ENCODE measurements around the gene TBC1D14.
"Not testable (repeated sequence)": the region's sequence is repeated elsewhere in the genome, so short reads cannot be mapped to it uniquely, and the experiment has no call there.

The TBC1D14 gene

DNA sequence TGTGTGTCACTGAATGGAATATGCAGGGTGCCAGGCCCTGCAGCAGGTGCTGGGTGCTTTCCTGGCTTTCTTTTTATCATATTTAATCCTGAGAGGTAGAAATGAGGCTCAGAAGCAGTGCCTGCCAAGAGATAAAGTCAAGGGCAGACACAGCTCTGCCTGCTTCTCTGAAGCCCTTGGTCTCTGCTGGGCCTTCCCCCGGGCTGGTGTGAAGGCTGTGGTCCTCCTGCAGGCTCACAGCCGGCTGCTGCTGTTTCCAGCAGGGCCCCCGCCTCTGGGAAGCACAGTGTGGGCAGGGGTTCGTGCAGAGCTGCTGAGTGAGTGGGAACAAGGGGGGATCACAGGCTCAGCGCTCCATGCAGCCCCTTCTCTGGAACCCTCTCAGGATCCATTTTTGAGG is 49.6 kb downstream of the TBC1D14 start:
- no peak for DNase-seq
- in situ Hi-C loops (cut with HindIII; ENCODE audit: low pct_ligation_motif_present, low pct_unique_long_range_greater_than_20kb, low sequenced_read_pairs): no loop called here

DNA sequence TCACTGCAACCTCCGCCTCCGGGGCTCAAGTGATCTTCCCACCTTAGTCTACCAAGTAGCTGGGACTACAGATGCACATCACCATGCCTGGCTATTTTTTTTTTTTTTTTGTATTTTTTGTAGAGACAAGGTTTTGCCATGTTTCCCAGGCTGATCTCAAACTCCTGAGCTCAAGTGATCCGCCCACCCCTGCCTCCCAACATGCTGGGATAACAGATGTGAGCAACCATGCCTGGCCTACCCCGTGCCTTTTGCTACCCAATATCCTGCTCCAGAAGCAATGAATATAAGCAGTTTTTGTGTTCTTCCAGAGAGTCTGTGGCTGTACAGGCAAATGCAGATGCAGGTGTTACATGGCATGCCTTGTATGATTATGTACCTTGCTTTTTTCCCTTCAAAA is 50.5 kb downstream of the TBC1D14 start:
- in situ Hi-C loops (cut with HindIII; ENCODE audit: low pct_ligation_motif_present, low pct_unique_long_range_greater_than_20kb, low sequenced_read_pairs): no loop called here
- no peak for DNase-seq

DNA sequence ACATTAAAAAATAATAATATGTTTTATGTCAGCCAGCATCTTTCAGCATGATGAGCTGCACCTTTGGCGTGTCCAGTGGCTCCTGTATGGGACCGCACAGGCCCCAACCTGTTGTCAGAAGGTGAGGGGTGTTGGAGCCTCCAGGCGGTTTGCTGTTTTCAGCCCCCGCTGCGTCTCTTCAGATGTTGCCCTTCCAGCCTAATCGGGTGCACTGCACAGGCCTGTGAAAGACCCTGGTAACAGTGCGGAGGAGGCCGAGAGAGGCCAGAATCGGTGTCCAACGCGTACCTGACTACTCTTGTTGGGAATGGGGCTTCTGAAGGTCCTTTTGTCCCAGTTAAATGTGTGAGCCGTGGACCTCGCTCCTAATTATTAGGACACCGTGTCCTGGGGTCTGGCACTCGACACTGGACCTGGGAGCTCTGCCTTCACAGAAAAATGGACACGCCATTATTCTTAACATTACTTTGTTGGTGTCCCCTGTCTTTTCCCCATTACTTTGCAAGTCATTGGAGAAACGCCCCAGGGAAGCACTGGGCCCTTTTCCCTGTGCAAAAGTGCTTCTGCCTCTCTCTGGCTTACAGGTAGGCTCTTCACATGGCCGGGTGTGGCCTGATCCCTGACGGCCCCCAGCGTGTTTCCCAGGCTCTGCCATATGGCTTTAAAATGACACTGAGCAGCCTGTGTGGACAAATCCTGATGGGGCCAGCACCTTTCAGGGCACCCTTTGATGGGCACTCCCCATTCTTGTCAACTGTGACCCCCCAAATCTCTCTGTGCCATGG is 51.2 kb downstream of the TBC1D14 start:
- in situ Hi-C loops (cut with HindIII; ENCODE audit: low pct_ligation_motif_present, low pct_unique_long_range_greater_than_20kb, low sequenced_read_pairs): no loop called here
- no peak for DNase-seq

DNA sequence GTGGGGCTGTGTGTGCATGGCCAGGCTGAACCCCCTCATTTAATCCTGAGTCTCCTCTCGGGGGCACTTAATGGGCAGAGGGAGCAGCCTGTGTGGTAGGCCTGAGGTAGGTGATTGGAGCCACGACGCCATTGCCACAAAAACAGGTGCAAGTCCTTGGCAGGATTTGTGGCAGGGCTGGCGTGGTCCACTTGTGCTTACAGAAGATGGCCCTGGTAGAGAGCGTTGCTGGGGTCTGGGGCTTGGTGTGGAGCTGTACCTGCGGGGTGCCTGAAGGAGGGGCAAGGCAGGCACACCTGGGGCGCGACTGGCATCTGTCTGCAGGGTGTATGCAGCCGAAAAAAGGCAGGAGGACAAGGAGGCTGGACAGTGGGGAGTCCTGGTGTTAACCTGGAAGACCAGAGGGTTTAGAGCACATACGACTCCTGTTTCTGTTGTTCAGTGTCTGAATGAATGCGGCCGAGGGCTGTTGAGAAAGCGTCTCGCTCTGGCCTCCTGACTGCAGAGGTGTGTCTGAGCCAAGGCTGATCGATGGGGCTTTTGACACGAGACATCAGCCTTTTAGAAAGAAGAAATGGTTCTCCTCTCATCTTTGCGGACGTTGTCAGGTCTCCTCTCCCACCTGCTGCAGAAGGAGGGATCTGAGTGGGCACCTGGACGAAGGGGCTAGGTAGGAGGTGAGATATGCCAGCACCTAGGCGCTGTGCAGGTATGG is 52.0 kb downstream of the TBC1D14 start:
- in situ Hi-C loops (cut with HindIII; ENCODE audit: low pct_ligation_motif_present, low pct_unique_long_range_greater_than_20kb, low sequenced_read_pairs): no loop called here
- DNase-seq: no peak

DNA sequence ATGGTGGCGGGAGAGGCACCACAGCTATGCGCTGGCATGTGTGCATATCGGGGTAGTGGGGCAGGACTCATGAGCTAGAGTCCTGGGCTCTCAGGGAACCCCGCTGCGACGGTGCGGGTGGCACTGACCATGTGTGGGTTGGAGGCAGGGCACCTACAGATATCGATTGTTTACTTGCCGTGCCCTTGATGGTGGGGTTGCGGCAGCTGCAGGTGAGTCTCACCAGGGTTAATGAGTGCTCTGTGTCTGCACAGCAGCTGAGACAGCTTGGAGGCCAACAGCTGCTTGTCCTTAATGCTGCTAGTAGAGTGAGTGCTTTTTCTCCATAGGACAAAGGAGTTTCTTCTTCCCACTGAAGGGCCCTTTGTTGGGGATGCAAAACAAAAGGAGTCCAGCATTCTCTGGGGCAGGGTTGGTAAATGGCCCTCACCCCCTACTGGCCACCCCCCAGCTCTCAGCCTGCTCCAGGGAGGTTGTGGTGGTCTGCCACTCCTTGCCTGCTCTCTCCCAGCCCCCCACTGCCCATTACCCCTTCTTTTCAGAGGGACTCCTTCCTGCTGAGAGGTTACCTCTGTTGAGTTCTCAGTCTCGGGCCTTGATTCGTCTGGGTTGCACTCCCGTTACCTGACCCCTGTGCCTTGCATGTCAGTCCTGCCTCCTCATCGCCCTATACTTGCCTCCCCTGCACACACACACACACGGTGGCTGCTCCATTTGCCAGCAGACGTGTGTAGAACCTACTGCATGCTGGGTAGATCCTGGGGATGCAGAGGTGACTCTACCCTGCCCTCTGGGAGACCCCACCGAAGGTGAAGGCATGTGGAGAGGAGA is 52.8 kb downstream of the TBC1D14 start:
- in situ Hi-C loops (cut with HindIII; ENCODE audit: low pct_ligation_motif_present, low pct_unique_long_range_greater_than_20kb, low sequenced_read_pairs): no loop called here

DNA sequence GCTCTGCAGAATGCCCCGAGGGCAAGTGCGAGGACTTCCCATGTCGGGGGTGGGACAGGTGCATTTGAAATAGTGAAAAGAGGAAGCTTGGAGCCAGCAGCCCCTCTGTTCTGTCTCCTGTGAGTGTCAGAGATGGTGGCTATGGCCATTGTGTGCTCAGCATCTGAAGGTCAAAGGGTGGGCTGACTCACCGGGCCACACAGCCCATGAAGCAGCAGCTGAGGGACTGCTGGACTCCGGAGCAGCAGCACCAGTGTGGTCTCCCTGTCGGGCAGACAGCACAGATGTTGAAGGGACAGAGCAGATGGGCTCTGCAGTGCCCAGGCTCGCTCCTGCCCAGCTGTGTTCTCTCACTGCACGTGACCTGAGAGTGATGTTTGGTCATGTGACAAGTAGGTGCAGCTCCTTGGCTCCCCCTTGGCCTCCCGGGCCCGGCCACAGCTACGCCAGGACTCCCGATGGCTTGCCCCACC is 53.5 kb downstream of the TBC1D14 start:
- in situ Hi-C loops (cut with HindIII; ENCODE audit: low pct_ligation_motif_present, low pct_unique_long_range_greater_than_20kb, low sequenced_read_pairs): no loop called here
- DNase-seq: no peak

More for the DNA sequence above, 52.8 kb downstream of the TBC1D14 start:
- no peak for DNase-seq

DNA sequence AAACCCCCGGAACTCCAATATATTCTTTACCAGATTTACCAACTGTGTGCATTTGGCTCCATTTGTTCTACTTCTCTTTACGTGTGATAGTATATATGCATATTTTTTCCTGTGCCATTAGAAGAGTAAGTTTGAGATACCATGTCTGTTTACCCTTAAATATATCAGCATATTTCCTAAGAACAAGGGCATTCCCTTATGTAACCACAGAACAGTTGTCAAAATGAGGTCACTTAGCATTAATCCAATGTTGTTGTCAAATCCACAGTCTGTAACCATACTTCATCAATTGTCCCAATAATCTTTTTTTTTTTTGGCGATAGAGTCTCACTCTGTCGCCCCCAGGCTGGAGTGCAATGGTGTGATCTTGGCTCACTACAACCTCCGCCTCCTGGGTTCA is 55.2 kb downstream of the TBC1D14 start:
- DNase-seq: no peak
- in situ Hi-C loops (cut with HindIII; ENCODE audit: low pct_ligation_motif_present, low pct_unique_long_range_greater_than_20kb, low sequenced_read_pairs): no loop called here

DNA sequence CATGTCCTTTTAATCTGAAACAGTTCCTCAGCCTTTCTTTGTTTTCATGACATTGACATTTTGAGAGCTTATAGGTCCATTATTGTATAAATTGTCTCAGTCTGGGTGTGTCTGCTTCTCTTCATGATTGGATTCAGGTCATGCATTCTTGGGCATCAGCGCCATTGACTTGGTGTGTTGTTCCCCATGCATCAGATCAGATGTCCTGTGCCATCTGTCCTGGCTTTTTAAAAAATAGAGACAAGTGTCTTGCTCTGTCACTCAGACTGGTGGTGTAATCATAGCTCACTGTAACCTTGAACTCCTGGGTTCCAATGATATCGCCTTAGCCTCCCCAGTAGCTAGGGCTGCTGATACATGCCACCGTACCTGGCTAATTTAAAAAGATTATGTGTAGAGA is 55.7 kb downstream of the TBC1D14 start:
- DNase-seq: no peak
- in situ Hi-C loops (cut with HindIII; ENCODE audit: low pct_ligation_motif_present, low pct_unique_long_range_greater_than_20kb, low sequenced_read_pairs): no loop called here

DNA sequence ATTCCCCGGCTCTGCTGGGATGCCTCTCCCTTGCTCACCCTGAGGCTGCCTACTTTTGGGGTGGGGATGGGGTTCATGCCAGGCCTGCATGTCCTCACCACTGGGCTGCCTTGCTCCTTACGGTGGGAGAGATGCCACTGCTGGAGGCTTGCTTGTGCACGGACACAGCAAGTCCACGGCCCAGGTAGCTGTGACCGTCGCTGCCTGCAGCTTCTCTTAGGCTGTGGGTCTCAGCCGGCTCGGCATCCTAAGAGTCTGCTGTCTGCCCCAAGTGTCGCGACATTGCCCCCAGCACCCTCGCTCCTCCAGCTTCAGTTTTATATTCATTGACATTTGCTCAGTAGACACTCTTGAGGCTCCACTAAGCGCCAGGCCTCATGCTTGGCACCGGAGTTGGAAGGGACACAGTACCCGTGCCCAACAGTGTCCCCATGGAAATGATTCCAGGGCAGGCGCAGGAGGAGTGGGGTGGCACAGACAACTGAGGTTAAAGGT is 58.3 kb downstream of the TBC1D14 start:
- in situ Hi-C loops (cut with HindIII; ENCODE audit: low pct_ligation_motif_present, low pct_unique_long_range_greater_than_20kb, low sequenced_read_pairs): no loop called here
- no peak for DNase-seq

DNA sequence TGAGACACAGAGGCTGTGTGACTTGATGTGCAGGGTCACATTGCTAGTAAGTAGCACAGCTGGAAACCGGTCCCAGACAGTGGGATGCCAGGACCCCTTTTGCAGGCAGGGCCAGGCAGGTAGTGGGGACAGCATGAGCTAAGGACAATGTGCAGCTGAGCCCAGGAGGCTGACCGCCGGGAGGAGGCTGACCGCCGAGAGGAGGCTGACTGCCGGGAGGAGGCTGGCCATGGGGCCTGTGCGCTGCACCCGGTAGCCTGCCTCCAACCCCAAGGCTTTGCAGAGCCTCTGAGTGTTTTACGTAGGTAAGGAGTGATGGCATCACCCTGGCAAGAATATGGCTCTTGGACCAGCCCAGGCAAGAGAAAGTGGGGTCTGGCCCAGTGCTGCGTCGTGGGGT is 58.9 kb downstream of the TBC1D14 start:
- in situ Hi-C loops (cut with HindIII; ENCODE audit: low pct_ligation_motif_present, low pct_unique_long_range_greater_than_20kb, low sequenced_read_pairs): no loop called here
- no peak for DNase-seq

DNA sequence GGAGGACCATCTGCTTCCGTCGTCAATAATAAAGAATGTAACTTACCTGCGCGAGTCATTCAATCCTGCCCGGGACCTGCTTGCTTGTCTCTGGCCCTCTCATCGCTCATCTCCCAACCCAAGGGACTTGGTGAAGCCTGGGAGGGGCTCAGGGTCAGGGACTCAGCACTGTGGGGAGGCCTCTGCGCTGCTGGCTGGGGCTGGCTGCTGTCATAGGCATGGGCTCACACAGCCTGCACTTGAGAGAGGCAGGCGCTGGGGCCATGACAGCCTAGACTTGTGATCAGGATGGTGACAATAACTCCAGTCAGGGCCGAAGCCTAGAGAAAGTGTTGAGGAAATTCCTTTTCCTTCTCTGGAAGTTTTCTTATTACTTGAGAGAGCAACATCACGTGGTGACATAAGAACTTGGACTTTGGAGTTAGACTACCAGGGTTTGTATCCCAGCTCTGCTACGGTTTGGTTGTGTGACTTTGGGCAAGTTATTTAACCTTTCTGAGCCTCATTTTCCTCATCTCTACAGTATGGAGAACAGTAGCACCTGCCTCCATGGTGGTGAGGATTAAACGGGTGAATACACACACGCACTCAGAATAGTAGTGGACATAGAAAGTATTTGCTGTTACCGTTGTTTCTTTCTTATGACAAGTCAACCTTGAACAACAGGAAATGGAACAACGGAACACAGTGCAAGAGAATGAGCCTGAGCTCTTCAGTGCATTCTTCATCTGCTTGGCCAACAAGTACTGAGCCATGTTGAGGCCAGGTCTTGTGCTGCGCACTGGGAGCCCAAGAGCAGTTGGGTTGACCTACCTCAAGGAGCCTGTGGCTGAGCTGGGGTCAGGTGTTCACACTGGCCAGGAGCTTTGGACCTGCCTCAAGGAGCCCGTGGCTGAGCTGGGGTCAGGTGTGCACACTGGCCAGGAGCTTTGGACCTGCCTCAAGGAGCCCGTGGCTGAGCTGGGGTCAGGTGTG is 60.5 kb downstream of the TBC1D14 start:
- DNase-seq: no peak
- in situ Hi-C loops (cut with HindIII; ENCODE audit: low pct_ligation_motif_present, low pct_unique_long_range_greater_than_20kb, low sequenced_read_pairs): no loop called here

DNA sequence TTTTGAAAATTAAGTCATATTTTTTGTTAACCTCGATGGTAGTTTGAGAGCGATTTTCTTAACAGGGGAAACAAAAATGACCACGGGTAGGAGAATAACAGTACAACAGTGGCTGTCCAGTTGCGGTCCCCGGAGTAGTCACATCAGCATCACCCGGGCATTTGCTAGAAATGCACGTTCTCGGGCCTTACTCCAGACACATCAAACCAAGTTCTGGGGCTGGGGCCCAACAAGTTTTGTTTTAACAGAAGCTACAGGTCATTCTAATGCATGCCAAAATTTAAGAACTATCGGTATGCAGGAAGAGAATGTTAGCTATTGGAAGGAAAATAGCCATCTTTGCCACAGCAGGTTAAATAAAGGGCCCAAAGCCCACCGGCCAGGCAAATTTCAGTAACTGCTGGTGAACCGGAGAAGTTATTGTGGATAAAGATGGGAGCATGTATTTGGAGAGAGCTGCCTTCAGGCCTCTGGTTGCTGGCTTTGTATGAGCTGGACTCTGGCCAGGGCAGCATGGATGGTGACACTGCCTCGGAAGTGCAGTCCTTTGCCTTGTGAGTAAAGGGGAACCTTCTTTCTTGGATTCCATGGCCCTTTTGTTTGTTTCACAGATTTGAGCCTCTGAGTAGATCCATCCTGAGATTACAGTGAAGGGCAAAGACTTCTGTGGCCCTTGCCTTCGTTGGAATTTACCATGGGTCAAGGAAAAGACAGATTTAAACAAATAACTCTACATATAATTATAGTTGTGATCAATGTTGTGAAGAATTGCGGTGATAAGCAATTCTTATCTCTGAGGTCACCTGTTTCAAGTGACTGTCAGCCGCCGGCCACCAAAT is 62.1 kb downstream of the TBC1D14 start:
- in situ Hi-C loops (cut with HindIII; ENCODE audit: low pct_ligation_motif_present, low pct_unique_long_range_greater_than_20kb, low sequenced_read_pairs): no loop called here
- no peak for DNase-seq

DNA sequence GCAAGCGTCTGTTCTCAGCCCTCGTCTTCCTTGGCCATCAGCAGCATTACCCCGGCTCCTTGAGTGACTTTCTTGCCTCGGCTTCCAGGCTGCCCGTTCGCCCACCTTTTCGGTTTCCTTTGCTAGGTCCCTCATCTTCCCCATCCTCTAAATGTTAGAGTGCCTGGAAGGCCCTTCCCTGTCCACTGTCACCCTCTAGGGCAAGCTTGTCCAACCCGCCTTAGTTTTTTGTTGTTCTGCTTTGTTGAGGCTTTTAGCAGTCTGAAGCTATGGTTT is 62.7 kb downstream of the TBC1D14 start:
- DNase-seq: no peak
- in situ Hi-C loops (cut with HindIII; ENCODE audit: low pct_ligation_motif_present, low pct_unique_long_range_greater_than_20kb, low sequenced_read_pairs): no loop called here

DNA sequence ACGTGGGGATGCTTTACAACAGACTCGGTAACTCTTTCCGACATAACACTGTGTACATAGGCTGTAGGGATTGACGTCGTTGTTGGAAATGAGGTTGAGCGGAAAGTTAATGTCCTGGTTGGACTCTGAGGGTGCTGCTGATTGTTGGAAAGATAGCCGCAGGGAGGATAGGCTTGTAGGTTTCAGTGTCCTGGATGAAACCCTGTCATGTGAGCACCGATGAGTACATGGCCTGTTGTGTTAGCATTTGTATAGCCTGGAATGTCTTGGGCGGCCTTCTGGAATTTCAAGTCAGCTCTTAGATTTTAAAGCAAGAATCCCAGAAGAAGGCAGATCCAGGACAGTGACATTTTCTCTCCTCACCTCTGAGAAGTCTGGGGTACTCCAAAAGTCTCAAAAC is 63.3 kb downstream of the TBC1D14 start:
- in situ Hi-C loops (cut with HindIII; ENCODE audit: low pct_ligation_motif_present, low pct_unique_long_range_greater_than_20kb, low sequenced_read_pairs): no loop called here

DNA sequence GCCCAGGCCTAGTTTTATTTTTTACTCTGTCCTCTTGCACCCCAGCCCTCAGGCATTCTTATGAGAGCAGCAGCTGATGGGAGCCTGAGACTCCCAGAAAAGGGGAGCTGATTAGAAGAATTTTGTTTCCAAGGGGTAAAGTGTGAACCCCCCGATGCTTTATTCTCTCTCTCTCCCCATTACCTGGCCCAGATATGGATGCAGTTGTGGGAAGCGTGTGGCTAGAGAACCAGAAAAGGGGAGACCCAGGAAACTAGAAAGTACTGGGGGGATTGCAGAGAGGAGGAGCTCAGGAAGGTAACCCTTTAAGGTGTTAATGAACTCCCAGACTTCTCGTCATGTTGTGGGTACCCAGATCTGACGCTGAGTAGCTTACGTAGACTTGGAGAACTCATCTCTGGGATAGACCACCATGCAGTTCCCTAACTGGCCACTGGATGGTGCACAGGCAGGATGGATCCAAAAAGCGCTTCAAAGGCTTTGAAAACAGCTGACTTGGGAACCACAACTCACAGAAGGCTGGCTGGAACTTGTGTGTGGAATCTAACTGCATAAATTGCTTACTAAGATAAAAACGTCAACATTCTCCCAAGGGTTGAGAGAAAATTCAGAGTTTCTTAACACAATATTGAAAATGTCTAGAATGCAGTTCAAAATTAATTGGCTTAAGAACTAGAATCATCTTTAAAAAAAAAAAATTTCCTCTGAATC is 64.7 kb downstream of the TBC1D14 start:
- peak; percentile 74 for DNase-seq
- in situ Hi-C loops (cut with HindIII; ENCODE audit: low pct_ligation_motif_present, low pct_unique_long_range_greater_than_20kb, low sequenced_read_pairs): no loop called here

More for the DNA sequence above, 63.3 kb downstream of the TBC1D14 start:
- DNase-seq: no peak

DNA sequence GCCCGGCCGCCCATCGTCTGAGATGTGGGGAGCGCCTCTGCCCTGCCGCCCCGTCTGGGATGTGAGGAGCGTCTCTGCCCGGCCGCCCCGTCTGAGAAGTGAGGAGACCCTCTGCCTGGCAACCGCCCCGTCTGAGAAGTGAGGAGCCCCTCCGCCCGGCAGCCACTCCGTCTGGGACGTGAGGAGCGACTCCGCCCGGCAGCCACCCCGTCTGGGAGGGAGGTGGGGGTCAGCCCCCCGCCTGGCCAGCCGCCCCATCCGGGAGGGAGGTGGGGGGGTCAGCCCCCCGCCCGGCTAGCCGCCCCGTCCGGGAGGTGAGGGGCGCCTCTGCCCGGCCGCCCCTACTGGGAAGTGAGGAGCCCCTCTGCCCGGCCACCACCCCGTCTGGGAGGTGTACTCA is 68.2 kb downstream of the TBC1D14 start:
- DNase-seq; in situ Hi-C loops (cut with HindIII; ENCODE audit: low pct_ligation_motif_present, low pct_unique_long_range_greater_than_20kb, low sequenced_read_pairs): not testable (repeated sequence)
